Measurements from ENCODE around the gene KRTAP6-1. TPM values are rescaled to one million over a fixed set of nuclear protein-coding genes. Genes with fewer than 3 reads are reported as not detected.

The KRTAP6-1 gene
- total and polyA plus RNA-seq, 9 donors: not detected

GRCh38 chr21:30620522-30620921 is 6.8 kb upstream of the KRTAP6-1 start, which contains the start of gene KRTAP20-4:
KRTAP20-4 (plus strand) TSS chr21:30620627.
- WGBS (ENCODE audit: insufficient coverage): no CpG with 5 or more reads among the region's 3 CpGs
- H3K9me3 ChIP-seq (replicated peaks; ENCODE audit: control insufficient read depth, low read depth, low read length): peaks cover 13% of the 10 kb centered on the region
- DNase-seq: no peak

GRCh38 chr21:30620080-30620479 is 6.3 kb upstream of the KRTAP6-1 start:
- H3K27ac ChIP-seq (ENCODE audit: low read length): no peak overlapping the region
- no peak for DNase-seq
- H3K36me3 ChIP-seq (ENCODE audit: control insufficient read depth, insufficient read depth, low read length): no peaks in the 10 kb centered on the region
- H3K4me1 ChIP-seq (ENCODE audit: control insufficient read depth, insufficient read depth, low read length): no peaks in the 10 kb centered on the region
- H3K4me3 ChIP-seq (ENCODE audit: low read length): no peak overlapping the region
- H3K9me3 ChIP-seq (replicated peaks; ENCODE audit: control insufficient read depth, low read depth, low read length): peaks cover 9% of the 10 kb centered on the region
- H3K27me3 ChIP-seq (ENCODE audit: control insufficient read depth, insufficient read depth, low read length): no peaks in the 10 kb centered on the region

More at GRCh38 chr21:30620522-30620921, 6.8 kb upstream of the KRTAP6-1 start, which contains the start of gene KRTAP20-4:
- Histone ChIP-seq H3K4me1 (ENCODE audit: control insufficient read depth, insufficient read depth, low read length) (no peaks in the 10 kb centered on the region), H3K4me3 (ENCODE audit: low read length) (no peak within 1 kb of the TSS), H3K36me3 (ENCODE audit: control insufficient read depth, insufficient read depth, low read length) (no peaks in the 10 kb centered on the region), H3K27me3 (ENCODE audit: control insufficient read depth, insufficient read depth, low read length) (no peaks in the 10 kb centered on the region), H3K27ac (ENCODE audit: low read length) (no peak within 1 kb of the TSS)

- Histone ChIP-seq H3K4me1 (ENCODE audit: control insufficient read depth, insufficient read depth, low read length) (no peaks in the 10 kb centered on the region), H3K36me3 (ENCODE audit: control insufficient read depth, insufficient read depth, low read length) (no peaks in the 10 kb centered on the region), H3K9me3 (replicated peaks; ENCODE audit: control insufficient read depth, low read depth, low read length) (no peaks in the 10 kb centered on the region), H3K4me3 (ENCODE audit: low read length) (no peak within 1 kb of the TSS), H3K27me3 (ENCODE audit: control insufficient read depth, insufficient read depth, low read length) (no peaks in the 10 kb centered on the region), H3K27ac (ENCODE audit: low read length) (no peak within 1 kb of the TSS)
- no peak for DNase-seq
- WGBS (ENCODE audit: insufficient coverage): no CpG with 5 or more reads among the region's 2 CpGs
Observed at GRCh38 chr21:30616125-30616524, 2.4 kb upstream of the KRTAP6-1 start, which contains the start of gene KRTAP20-1. KRTAP20-1 (plus strand) TSS chr21:30616425; CDS start chr21:30616455, 30 bp downstream.

GRCh38 chr21:30615199-30615598 is 1.5 kb upstream of the KRTAP6-1 start:
- H3K4me3 ChIP-seq (ENCODE audit: low read length): no peak overlapping the region
- H3K27ac ChIP-seq (ENCODE audit: low read length): no peak overlapping the region
- no peaks in the 10 kb centered on the region for H3K9me3 ChIP-seq (replicated peaks; ENCODE audit: control insufficient read depth, low read depth, low read length)
- no peaks in the 10 kb centered on the region for H3K36me3 ChIP-seq (ENCODE audit: control insufficient read depth, insufficient read depth, low read length)
- DNase-seq: no peak
- H3K27me3 ChIP-seq (ENCODE audit: control insufficient read depth, insufficient read depth, low read length): no peaks in the 10 kb centered on the region
- no peaks in the 10 kb centered on the region for H3K4me1 ChIP-seq (ENCODE audit: control insufficient read depth, insufficient read depth, low read length)

GRCh38 chr21:30612132-30612531 is 1.6 kb downstream of the KRTAP6-1 start:
- 63% methylated on average over 1 of the region's 2 CpGs for WGBS (ENCODE audit: insufficient coverage)

GRCh38 chr21:30605968-30606367 is 7.8 kb downstream of the KRTAP6-1 start:
- no peaks in the 10 kb centered on the region for H3K27me3 ChIP-seq (ENCODE audit: control insufficient read depth, insufficient read depth, low read length)
- no peak overlapping the region for H3K27ac ChIP-seq (ENCODE audit: low read length)
- H3K36me3 ChIP-seq (ENCODE audit: control insufficient read depth, insufficient read depth, low read length): no peaks in the 10 kb centered on the region
- no peak overlapping the region for H3K4me3 ChIP-seq (ENCODE audit: low read length)
- no peak for DNase-seq
- H3K9me3 ChIP-seq (replicated peaks; ENCODE audit: control insufficient read depth, low read depth, low read length): no peaks in the 10 kb centered on the region
- WGBS (ENCODE audit: insufficient coverage): 94% methylated on average over 2 of the region's 2 CpGs
- H3K4me1 ChIP-seq (ENCODE audit: control insufficient read depth, insufficient read depth, low read length): no peaks in the 10 kb centered on the region

More at GRCh38 chr21:30612132-30612531, 1.6 kb downstream of the KRTAP6-1 start:
- Histone ChIP-seq H3K4me1 (ENCODE audit: control insufficient read depth, insufficient read depth, low read length) (no peaks in the 10 kb centered on the region), H3K27ac (ENCODE audit: low read length) (no peak overlapping the region), H3K9me3 (replicated peaks; ENCODE audit: control insufficient read depth, low read depth, low read length) (no peaks in the 10 kb centered on the region), H3K36me3 (ENCODE audit: control insufficient read depth, insufficient read depth, low read length) (no peaks in the 10 kb centered on the region), H3K27me3 (ENCODE audit: control insufficient read depth, insufficient read depth, low read length) (no peaks in the 10 kb centered on the region), H3K4me3 (ENCODE audit: low read length) (no peak overlapping the region)
- no peak for DNase-seq

- Histone ChIP-seq H3K27ac (ENCODE audit: low read length) (no peak within 1 kb of the TSS), H3K4me3 (ENCODE audit: low read length) (no peak within 1 kb of the TSS), H3K4me1 (ENCODE audit: control insufficient read depth, insufficient read depth, low read length) (no peaks in the 10 kb centered on the region), H3K27me3 (ENCODE audit: control insufficient read depth, insufficient read depth, low read length) (no peaks in the 10 kb centered on the region), H3K36me3 (ENCODE audit: control insufficient read depth, insufficient read depth, low read length) (no peaks in the 10 kb centered on the region), H3K9me3 (replicated peaks; ENCODE audit: control insufficient read depth, low read depth, low read length) (no peaks in the 10 kb centered on the region)
- WGBS (ENCODE audit: insufficient coverage): no CpG with 5 or more reads among the region's 1 CpG
- DNase-seq: no peak
Observed at GRCh38 chr21:30600787-30601186, 12.9 kb downstream of the KRTAP6-1 start, which contains the start of gene KRTAP22-1. KRTAP22-1 (plus strand) TSS chr21:30601087.

GRCh38 chr21:30598802-30599201 is 14.9 kb downstream of the KRTAP6-1 start, which contains the start of gene KRTAP6-2:
KRTAP6-2 (minus strand) TSS chr21:30598902; CDS start chr21:30598874, 28 bp downstream.
- H3K4me3 ChIP-seq (ENCODE audit: low read length): no peak within 1 kb of the TSS
- H3K4me1 ChIP-seq (ENCODE audit: control insufficient read depth, insufficient read depth, low read length): no peaks in the 10 kb centered on the region
- no peaks in the 10 kb centered on the region for H3K9me3 ChIP-seq (replicated peaks; ENCODE audit: control insufficient read depth, low read depth, low read length)
- H3K36me3 ChIP-seq (ENCODE audit: control insufficient read depth, insufficient read depth, low read length): no peaks in the 10 kb centered on the region
- no peak for DNase-seq
- no peak within 1 kb of the TSS for H3K27ac ChIP-seq (ENCODE audit: low read length)
- H3K27me3 ChIP-seq (ENCODE audit: control insufficient read depth, insufficient read depth, low read length): no peaks in the 10 kb centered on the region
- 95% methylated on average over 6 of the region's 6 CpGs for WGBS (ENCODE audit: insufficient coverage)

- Histone ChIP-seq H3K27me3 (ENCODE audit: control insufficient read depth, insufficient read depth, low read length) (no peaks in the 10 kb centered on the region), H3K27ac (ENCODE audit: low read length) (no peak within 1 kb of the TSS), H3K36me3 (ENCODE audit: control insufficient read depth, insufficient read depth, low read length) (no peaks in the 10 kb centered on the region), H3K4me3 (ENCODE audit: low read length) (no peak within 1 kb of the TSS), H3K4me1 (ENCODE audit: control insufficient read depth, insufficient read depth, low read length) (no peaks in the 10 kb centered on the region), H3K9me3 (replicated peaks; ENCODE audit: control insufficient read depth, low read depth, low read length) (peaks cover 3% of the 10 kb centered on the region)
- 100% methylated on average over 1 of the region's 4 CpGs for WGBS (ENCODE audit: insufficient coverage)
- no peak for DNase-seq
Observed at GRCh38 chr21:30592140-30592539, 21.6 kb downstream of the KRTAP6-1 start, which contains the start of gene KRTAP6-3. KRTAP6-3 (plus strand) TSS chr21:30592440; CDS start chr21:30592446, 6 bp downstream.

GRCh38 chr21:30590297-30590696 is 23.4 kb downstream of the KRTAP6-1 start, which contains the start of gene KRTAP22-2:
KRTAP22-2 (minus strand) TSS chr21:30590397.
- H3K27me3 ChIP-seq (ENCODE audit: control insufficient read depth, insufficient read depth, low read length): no peaks in the 10 kb centered on the region
- H3K4me3 ChIP-seq (ENCODE audit: low read length): no peak within 1 kb of the TSS
- DNase-seq: no peak
- no peaks in the 10 kb centered on the region for H3K36me3 ChIP-seq (ENCODE audit: control insufficient read depth, insufficient read depth, low read length)
- H3K9me3 ChIP-seq (replicated peaks; ENCODE audit: control insufficient read depth, low read depth, low read length): peaks cover 3% of the 10 kb centered on the region
- no peak within 1 kb of the TSS for H3K27ac ChIP-seq (ENCODE audit: low read length)
- no peaks in the 10 kb centered on the region for H3K4me1 ChIP-seq (ENCODE audit: control insufficient read depth, insufficient read depth, low read length)

- H3K36me3 ChIP-seq (ENCODE audit: control insufficient read depth, insufficient read depth, low read length): no peaks in the 10 kb centered on the region
- no peak for DNase-seq
- no peak overlapping the region for H3K27ac ChIP-seq (ENCODE audit: low read length)
- H3K27me3 ChIP-seq (ENCODE audit: control insufficient read depth, insufficient read depth, low read length): no peaks in the 10 kb centered on the region
- no peaks in the 10 kb centered on the region for H3K9me3 ChIP-seq (replicated peaks; ENCODE audit: control insufficient read depth, low read depth, low read length)
- no CpG with 5 or more reads among the region's 1 CpG for WGBS (ENCODE audit: insufficient coverage)
- no peaks in the 10 kb centered on the region for H3K4me1 ChIP-seq (ENCODE audit: control insufficient read depth, insufficient read depth, low read length)
- no peak overlapping the region for H3K4me3 ChIP-seq (ENCODE audit: low read length)
Observed at GRCh38 chr21:30582870-30583269, 30.9 kb downstream of the KRTAP6-1 start.

Data from muscle of leg (tissue), 11 donors.